OCI-LY1 (cell line): ENCODE data around the gene STK4.

Experiments
- EZH2 ChIP-seq: fragments of 200-600 bp; sonication (generic), shearing (Covaris generic); IDR thresholded peaks from 2 replicates; pipeline ENCODE4 v1.8.0; 2017; ENCODE audit warnings: borderline replicate concordance, mixed run types, mild to moderate bottlenecking, antibody characterized with exemption, low read length, moderate library complexity, mixed read lengths
- TF ChIP-seq, protein P1 (sequence below): fragments of 200-600 bp; sonication (generic), shearing (Covaris generic); IDR thresholded peaks from 2 replicates; pipeline ENCODE4 v1.5.1; 2017; ENCODE audit warnings: mild to moderate bottlenecking, antibody characterized with exemption, low read length, moderate library complexity, mixed read lengths

DNA sequence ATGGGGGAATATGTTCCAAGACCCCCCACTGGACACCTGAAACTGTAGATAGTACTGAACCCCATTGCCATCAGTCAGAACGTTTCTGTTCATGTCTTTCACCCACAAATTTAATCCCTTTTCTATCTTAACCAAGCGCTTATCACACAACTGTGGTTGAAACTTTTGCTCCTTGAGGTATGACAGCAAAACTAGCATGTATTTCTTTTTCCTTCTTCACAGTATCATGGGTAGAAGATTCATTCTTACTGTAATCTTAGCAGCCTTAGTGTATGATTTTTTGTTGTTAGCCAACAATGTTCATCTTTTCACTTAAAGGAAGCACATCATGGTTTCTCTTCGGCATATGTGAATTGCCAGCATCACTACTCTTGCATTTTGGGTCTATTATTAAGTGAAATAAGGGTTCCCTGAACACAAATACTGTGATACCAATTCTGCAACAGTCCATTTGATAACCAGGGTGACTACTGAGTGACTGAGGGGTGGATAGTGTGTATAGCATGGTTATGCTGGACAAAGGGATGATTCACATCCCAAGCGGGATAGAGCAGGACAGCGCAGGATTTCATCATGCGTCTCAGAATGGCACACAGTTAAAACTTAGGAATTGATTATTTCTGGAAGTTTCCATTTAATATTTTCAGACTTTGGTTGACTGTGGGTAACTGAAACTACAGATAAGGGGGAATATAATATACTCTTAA is 92.9 kb downstream of the STK4 start:
- no peak for TF ChIP-seq EZH2
- TF ChIP-seq, protein P1, sequence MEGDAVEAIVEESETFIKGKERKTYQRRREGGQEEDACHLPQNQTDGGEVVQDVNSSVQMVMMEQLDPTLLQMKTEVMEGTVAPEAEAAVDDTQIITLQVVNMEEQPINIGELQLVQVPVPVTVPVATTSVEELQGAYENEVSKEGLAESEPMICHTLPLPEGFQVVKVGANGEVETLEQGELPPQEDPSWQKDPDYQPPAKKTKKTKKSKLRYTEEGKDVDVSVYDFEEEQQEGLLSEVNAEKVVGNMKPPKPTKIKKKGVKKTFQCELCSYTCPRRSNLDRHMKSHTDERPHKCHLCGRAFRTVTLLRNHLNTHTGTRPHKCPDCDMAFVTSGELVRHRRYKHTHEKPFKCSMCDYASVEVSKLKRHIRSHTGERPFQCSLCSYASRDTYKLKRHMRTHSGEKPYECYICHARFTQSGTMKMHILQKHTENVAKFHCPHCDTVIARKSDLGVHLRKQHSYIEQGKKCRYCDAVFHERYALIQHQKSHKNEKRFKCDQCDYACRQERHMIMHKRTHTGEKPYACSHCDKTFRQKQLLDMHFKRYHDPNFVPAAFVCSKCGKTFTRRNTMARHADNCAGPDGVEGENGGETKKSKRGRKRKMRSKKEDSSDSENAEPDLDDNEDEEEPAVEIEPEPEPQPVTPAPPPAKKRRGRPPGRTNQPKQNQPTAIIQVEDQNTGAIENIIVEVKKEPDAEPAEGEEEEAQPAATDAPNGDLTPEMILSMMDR: no peak
